SK-N-SH treated with all-trans-retinoic acid at 6 μM for 48 hours (cell line): ENCODE data around the gene ZNF142.

ENCODE experiments used
- ATAC-seq: fragments of 200-7000 bp; cut with Tn5 transposase; 3 replicates; pipeline ENCODE4 v1.9.1; 2020; ENCODE audit warnings: mild to moderate bottlenecking, moderate library complexity
- ARNTL ChIP-seq: fragments of 450-650 bp; formaldehyde crosslinking; IDR thresholded peaks from 2 replicates; pipeline ENCODE4 v1.5.0; 2020; ENCODE audit warnings: low read depth, mild to moderate bottlenecking, moderate library complexity, borderline replicate concordance
- BACH2 ChIP-seq: fragments of 250-450 bp; sonication (Bioruptor Pico); IDR thresholded peaks from 2 replicates; pipeline ENCODE4 v1.9.0; 2021; ENCODE audit warnings: mild to moderate bottlenecking, borderline replicate concordance
- CSDC2 ChIP-seq: fragments of 250-450 bp; sonication (Bioruptor Pico); IDR thresholded peaks from 2 replicates; pipeline ENCODE4 v1.5.0; 2020; ENCODE audit warnings: mild to moderate bottlenecking, moderate library complexity
- ESRRG ChIP-seq: fragments of 250-450 bp; sonication (Bioruptor Pico); IDR thresholded peaks from 2 replicates; pipeline ENCODE4 v1.6.1; 2021; ENCODE audit warnings: mild to moderate bottlenecking
- GLIS3 ChIP-seq: fragments of 250-450 bp; sonication (Bioruptor Pico); IDR thresholded peaks from 2 replicates; pipeline ENCODE4 v1.5.0; 2020; ENCODE audit warnings: mild to moderate bottlenecking, moderate library complexity
- ISL1 ChIP-seq: fragments of 250-450 bp; sonication (Bioruptor Pico); IDR thresholded peaks from 2 replicates; pipeline ENCODE4 v2.1.2; 2022; ENCODE audit warnings: mild to moderate bottlenecking, moderate library complexity
- OSR1 ChIP-seq: fragments of 250-450 bp; sonication (Bioruptor Pico); IDR thresholded peaks from 2 replicates; pipeline ENCODE4 v1.8.0; 2022; ENCODE audit warnings: moderate library complexity, mild to moderate bottlenecking, inconsistent platforms
- PATZ1 ChIP-seq: fragments of 250-450 bp; sonication (Bioruptor Pico); IDR thresholded peaks from 2 replicates; pipeline ENCODE4 v1.8.0; 2020; ENCODE audit warnings: mild to moderate bottlenecking, moderate library complexity, borderline replicate concordance
- PPARA ChIP-seq: fragments of 250-450 bp; sonication (Bioruptor Pico); IDR thresholded peaks from 2 replicates; pipeline ENCODE4 v1.5.0; 2020; ENCODE audit warnings: mild to moderate bottlenecking, borderline replicate concordance
- RARB ChIP-seq: fragments of 250-450 bp; sonication (Bioruptor Pico); IDR thresholded peaks from 2 replicates; pipeline ENCODE4 v1.8.0; 2021; ENCODE audit warnings: mild to moderate bottlenecking, moderate library complexity
- SNAI2 ChIP-seq: fragments of 250-450 bp; sonication (Bioruptor Pico); IDR thresholded peaks from 2 replicates; pipeline ENCODE4 v1.5.0; 2020; ENCODE audit warnings: mild to moderate bottlenecking, moderate library complexity
- TCF4 ChIP-seq: fragments of 250-450 bp; sonication (Bioruptor Pico); IDR thresholded peaks from 2 replicates; pipeline ENCODE4 v1.8.0; 2021; ENCODE audit warnings: mild to moderate bottlenecking, moderate library complexity, borderline replicate concordance
- TOX ChIP-seq: fragments of 250-450 bp; sonication (Bioruptor Pico); IDR thresholded peaks from 2 replicates; pipeline ENCODE4 v1.8.0; 2021; ENCODE audit warnings: mild to moderate bottlenecking, moderate library complexity, borderline replicate concordance
- ZC3H10 ChIP-seq: fragments of 250-450 bp; sonication (Bioruptor Pico); IDR thresholded peaks from 2 replicates; pipeline ENCODE4 v1.5.1; 2021; ENCODE audit warnings: mild to moderate bottlenecking, moderate library complexity
- ZFP3 ChIP-seq: fragments of 250-450 bp; sonication (Bioruptor Pico); IDR thresholded peaks from 2 replicates; pipeline ENCODE4 v1.5.0; 2020; ENCODE audit warnings: mild to moderate bottlenecking, moderate library complexity
- ZFP30 ChIP-seq: fragments of 450-650 bp; formaldehyde crosslinking; IDR thresholded peaks from 2 replicates; pipeline ENCODE4 v1.5.0; 2022; ENCODE audit warnings: mild to moderate bottlenecking, moderate library complexity
- ZNF565 ChIP-seq: fragments of 450-650 bp; formaldehyde crosslinking; conservative IDR thresholded peaks from 2 replicates; pipeline ENCODE4 v1.5.0; 2020; ENCODE audit warnings: low read depth, mild to moderate bottlenecking, moderate library complexity
- ZNF70 ChIP-seq: fragments of 450-650 bp; formaldehyde crosslinking; IDR thresholded peaks from 2 replicates; pipeline ENCODE4 v1.5.0; 2020; ENCODE audit warnings: mild to moderate bottlenecking, moderate library complexity
- ZNF8 ChIP-seq: fragments of 450-650 bp; formaldehyde crosslinking; IDR thresholded peaks from 2 replicates; pipeline ENCODE4 v1.5.0; 2020; ENCODE audit warnings: mild to moderate bottlenecking, moderate library complexity
- TF ChIP-seq, protein P1 (sequence below): fragments of 250-450 bp; sonication (Bioruptor Pico); IDR thresholded peaks from 2 replicates; pipeline ENCODE4 v1.5.1; 2021; ENCODE audit warnings: mild to moderate bottlenecking, moderate library complexity
- TF ChIP-seq, protein P2 (sequence below): fragments of 250-450 bp; sonication (Bioruptor Pico); IDR thresholded peaks from 2 replicates; pipeline ENCODE4 v1.5.0; 2020; ENCODE audit warnings: mild to moderate bottlenecking, moderate library complexity

The ZNF142 gene

GRCh38 chr2:218694405-218695145 is 35.2 kb upstream of the ZNF142 start:
- no peak for ATAC-seq
- TF ChIP-seq BACH2 (CRISPR knock-in tag) (no peak), ZNF8 (CRISPR knock-in tag) (no peak), CSDC2 (no peak), ZC3H10 (CRISPR knock-in tag) (no peak), PPARA (no peak), ARNTL (no peak), TOX (no peak), OSR1 (no peak), SNAI2 (no peak), PATZ1 (CRISPR knock-in tag) (no peak), ZFP3 (CRISPR knock-in tag) (no peak), GLIS3 (CRISPR knock-in tag) (no peak)
- TF ChIP-seq, protein P1, sequence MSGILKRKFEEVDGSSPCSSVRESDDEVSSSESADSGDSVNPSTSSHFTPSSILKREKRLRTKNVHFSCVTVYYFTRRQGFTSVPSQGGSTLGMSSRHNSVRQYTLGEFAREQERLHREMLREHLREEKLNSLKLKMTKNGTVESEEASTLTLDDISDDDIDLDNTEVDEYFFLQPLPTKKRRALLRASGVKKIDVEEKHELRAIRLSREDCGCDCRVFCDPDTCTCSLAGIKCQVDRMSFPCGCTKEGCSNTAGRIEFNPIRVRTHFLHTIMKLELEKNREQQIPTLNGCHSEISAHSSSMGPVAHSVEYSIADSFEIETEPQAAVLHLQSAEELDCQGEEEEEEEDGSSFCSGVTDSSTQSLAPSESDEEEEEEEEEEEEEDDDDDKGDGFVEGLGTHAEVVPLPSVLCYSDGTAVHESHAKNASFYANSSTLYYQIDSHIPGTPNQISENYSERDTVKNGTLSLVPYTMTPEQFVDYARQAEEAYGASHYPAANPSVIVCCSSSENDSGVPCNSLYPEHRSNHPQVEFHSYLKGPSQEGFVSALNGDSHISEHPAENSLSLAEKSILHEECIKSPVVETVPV (CRISPR knock-in tag): no peak
- TF ChIP-seq, protein P2, sequence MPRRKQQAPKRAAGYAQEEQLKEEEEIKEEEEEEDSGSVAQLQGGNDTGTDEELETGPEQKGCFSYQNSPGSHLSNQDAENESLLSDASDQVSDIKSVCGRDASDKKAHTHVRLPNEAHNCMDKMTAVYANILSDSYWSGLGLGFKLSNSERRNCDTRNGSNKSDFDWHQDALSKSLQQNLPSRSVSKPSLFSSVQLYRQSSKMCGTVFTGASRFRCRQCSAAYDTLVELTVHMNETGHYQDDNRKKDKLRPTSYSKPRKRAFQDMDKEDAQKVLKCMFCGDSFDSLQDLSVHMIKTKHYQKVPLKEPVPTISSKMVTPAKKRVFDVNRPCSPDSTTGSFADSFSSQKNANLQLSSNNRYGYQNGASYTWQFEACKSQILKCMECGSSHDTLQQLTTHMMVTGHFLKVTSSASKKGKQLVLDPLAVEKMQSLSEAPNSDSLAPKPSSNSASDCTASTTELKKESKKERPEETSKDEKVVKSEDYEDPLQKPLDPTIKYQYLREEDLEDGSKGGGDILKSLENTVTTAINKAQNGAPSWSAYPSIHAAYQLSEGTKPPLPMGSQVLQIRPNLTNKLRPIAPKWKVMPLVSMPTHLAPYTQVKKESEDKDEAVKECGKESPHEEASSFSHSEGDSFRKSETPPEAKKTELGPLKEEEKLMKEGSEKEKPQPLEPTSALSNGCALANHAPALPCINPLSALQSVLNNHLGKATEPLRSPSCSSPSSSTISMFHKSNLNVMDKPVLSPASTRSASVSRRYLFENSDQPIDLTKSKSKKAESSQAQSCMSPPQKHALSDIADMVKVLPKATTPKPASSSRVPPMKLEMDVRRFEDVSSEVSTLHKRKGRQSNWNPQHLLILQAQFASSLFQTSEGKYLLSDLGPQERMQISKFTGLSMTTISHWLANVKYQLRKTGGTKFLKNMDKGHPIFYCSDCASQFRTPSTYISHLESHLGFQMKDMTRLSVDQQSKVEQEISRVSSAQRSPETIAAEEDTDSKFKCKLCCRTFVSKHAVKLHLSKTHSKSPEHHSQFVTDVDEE (CRISPR knock-in tag): no peak
- TF ChIP-seq, all 23 proteins: peak for 0

- TF ChIP-seq PPARA (no peak), TCF4 (CRISPR knock-in tag) (no peak), ZNF565 (no peak), ZC3H10 (CRISPR knock-in tag) (no peak), RARB (CRISPR knock-in tag) (no peak), PATZ1 (CRISPR knock-in tag) (no peak), ZFP3 (CRISPR knock-in tag) (no peak), ARNTL (no peak), TOX (no peak), ESRRG (CRISPR knock-in tag) (no peak), ZNF8 (CRISPR knock-in tag) (no peak), ZFP30 (CRISPR knock-in tag) (no peak), GLIS3 (CRISPR knock-in tag) (no peak), ZNF70 (CRISPR knock-in tag) (no peak), ISL1 (CRISPR knock-in tag) (no peak), CSDC2 (no peak)
- TF ChIP-seq, protein P2 (CRISPR knock-in tag): no peak
- TF ChIP-seq, all 23 proteins: peak for 0
- ATAC-seq: peak; percentile 41; the same call in 2 of the 3 replicates
Measured at GRCh38 chr2:218691234-218691633, 31.8 kb upstream of the ZNF142 start.

GRCh38 chr2:218687400-218688060 is 28.1 kb upstream of the ZNF142 start:
- ATAC-seq: peak; percentile 99
